NCI-H1694 (cell line): Measurements from ENCODE around the gene POLN.
"Not testable (repeated sequence)": the region's sequence is repeated elsewhere in the genome, so short reads cannot be mapped to it uniquely, and the experiment has no call there.

ENCODE experiments used
- DNase-seq: peaks from one replicate; lab custom pipeline; 2025; lab: John Stamatoyannopoulos, UW

Gene POLN

GRCh38 chr4:2041239-2042130 is 200.4 kb downstream of the POLN start:
- DNase-seq, result peak; percentile 41

- DNase-seq, result no peak
These were observed 201.3 kb downstream of the POLN start for GRCh38 chr4:2040391-2041238.

GRCh38 chr4:2036866-2037265 is 205.1 kb downstream of the POLN start:
- no peak for DNase-seq

- no peak for DNase-seq
These were observed 205.6 kb downstream of the POLN start for GRCh38 chr4:2036327-2036726.

GRCh38 chr4:2031161-2031560 is 210.8 kb downstream of the POLN start:
- not testable (repeated sequence) for DNase-seq

GRCh38 chr4:2027120-2027519 is 214.8 kb downstream of the POLN start:
- not testable (repeated sequence) for DNase-seq

GRCh38 chr4:2025817-2026216 is 216.1 kb downstream of the POLN start:
- DNase-seq, result no peak

- no peak for DNase-seq
These were observed 217.2 kb downstream of the POLN start for GRCh38 chr4:2024683-2025082.
